Esophagus squamous epithelium (tissue), 4 donors: Measurements from ENCODE around the gene SPOPL.
"Not testable (repeated sequence)": the region's sequence is repeated elsewhere in the genome, so short reads cannot be mapped to it uniquely, and the experiment has no call there.

Source experiments
- POLR2A ChIP-seq, 4 donors: fragments of 450-650 bp; IDR thresholded peaks; one replicate each; pipeline ENCODE4 v1.6.1; 2017; ENCODE audit warnings: antibody characterized with exemption in 4 of 4, mild to moderate bottlenecking in 4 of 4, moderate library complexity in 3 of 4
- TF ChIP-seq, protein P1 (sequence below), 6 experiments: fragments of 450-650 bp in 4 of 6; fragments of 200-600 bp in 2 of 6; sonication (generic) in 2 of 6; IDR thresholded peaks; one replicate each; pipeline ENCODE4 v1.5.1; 2016 to 2019; ENCODE audit warnings: antibody characterized with exemption in 6 of 6, mild to moderate bottlenecking in 4 of 6, moderate library complexity in 4 of 6

DNA sequence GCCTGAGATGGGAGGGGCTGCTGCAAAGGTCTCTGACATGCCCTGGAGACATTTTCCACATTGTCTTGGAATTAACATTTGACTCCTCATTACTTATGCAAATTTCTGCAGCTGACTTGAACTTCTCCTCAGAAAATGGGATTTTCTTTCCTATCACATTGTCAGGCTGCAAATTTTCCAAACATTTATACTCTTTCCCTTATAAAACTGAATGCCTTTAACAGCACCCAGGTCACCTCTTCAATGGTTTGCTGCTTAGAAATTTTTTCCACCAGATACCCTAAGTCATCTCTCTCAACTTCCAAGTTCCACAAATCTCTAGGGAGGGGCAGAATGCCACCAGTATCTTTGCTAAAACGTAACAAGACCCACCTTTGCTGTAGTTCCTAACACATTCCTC is 22.8 kb downstream of the SPOPL start:
- TF ChIP-seq, protein P1, sequence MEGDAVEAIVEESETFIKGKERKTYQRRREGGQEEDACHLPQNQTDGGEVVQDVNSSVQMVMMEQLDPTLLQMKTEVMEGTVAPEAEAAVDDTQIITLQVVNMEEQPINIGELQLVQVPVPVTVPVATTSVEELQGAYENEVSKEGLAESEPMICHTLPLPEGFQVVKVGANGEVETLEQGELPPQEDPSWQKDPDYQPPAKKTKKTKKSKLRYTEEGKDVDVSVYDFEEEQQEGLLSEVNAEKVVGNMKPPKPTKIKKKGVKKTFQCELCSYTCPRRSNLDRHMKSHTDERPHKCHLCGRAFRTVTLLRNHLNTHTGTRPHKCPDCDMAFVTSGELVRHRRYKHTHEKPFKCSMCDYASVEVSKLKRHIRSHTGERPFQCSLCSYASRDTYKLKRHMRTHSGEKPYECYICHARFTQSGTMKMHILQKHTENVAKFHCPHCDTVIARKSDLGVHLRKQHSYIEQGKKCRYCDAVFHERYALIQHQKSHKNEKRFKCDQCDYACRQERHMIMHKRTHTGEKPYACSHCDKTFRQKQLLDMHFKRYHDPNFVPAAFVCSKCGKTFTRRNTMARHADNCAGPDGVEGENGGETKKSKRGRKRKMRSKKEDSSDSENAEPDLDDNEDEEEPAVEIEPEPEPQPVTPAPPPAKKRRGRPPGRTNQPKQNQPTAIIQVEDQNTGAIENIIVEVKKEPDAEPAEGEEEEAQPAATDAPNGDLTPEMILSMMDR (IDR thresholded peaks at IDR 0.05) = not testable (repeated sequence)
- TF ChIP-seq POLR2A (IDR thresholded peaks at IDR 0.05) = not testable (repeated sequence)
